ENCODE results near the gene PTCH1. TPM values are rescaled to one million over a fixed set of nuclear protein-coding genes. Genes with fewer than 3 reads are reported as not detected.

The PTCH1 gene
- total and polyA plus RNA-seq, 7 experiments from 2014 or later, result 5.7 to 28.9 (median 21.2) TPM

GRCh38 chr9:95436416-95436815 lies 80.4 kb downstream of the PTCH1 start:
- intact Hi-C loops (cut with micrococcal nuclease), result no loop called here
- Histone ChIP-seq H3K9me3 (ENCODE audit: control insufficient read depth in 2 of 3, low read length in 3 of 3) (no peaks in the 10 kb centered on the region), H3K4me3 (ENCODE audit: low read length) (no peak overlapping the region), H3K27ac (ENCODE audit: low read depth, low read length) (no peak overlapping the region), H3K27me3 (ENCODE audit: control insufficient read depth in 2 of 2, insufficient read depth in 2 of 2, low read length in 2 of 2) (no peaks in the 10 kb centered on the region), H3K36me3 (ENCODE audit: control insufficient read depth in 2 of 3, insufficient read depth in 3 of 3, low read length in 3 of 3) (no peaks in the 10 kb centered on the region), H3K4me1 (ENCODE audit: control insufficient read depth in 2 of 2, insufficient read depth in 2 of 2, low read length in 2 of 2) (no peaks in the 10 kb centered on the region)
- ATAC-seq, result no peak
- CTCF ChIA-PET, result interaction anchor here (0.6 kb wide), 1 partner anchor 23 kb away, joined by 3 read pairs; no protein-coding TSS in a partner anchor
- H3K27me3 Mint-ChIP-seq, result peaks cover 0 to 10% (median 0%) of the 10 kb centered on the region in 5 donors
- H3K27ac Mint-ChIP-seq, result no peak overlapping the region
- H3K4me3 Mint-ChIP-seq, result no peak overlapping the region
- peaks cover 0 to 2% (median 0%) of the 10 kb centered on the region in 11 donors for H3K9me3 Mint-ChIP-seq
- POLR2A ChIA-PET, result no interaction called here
- DNase-seq, result no peak
- no peaks in the 10 kb centered on the region for H3K36me3 Mint-ChIP-seq
- H3K4me1 Mint-ChIP-seq, result peaks cover 3 to 13% (median 11%) of the 10 kb centered on the region in 7 donors

DNA sequence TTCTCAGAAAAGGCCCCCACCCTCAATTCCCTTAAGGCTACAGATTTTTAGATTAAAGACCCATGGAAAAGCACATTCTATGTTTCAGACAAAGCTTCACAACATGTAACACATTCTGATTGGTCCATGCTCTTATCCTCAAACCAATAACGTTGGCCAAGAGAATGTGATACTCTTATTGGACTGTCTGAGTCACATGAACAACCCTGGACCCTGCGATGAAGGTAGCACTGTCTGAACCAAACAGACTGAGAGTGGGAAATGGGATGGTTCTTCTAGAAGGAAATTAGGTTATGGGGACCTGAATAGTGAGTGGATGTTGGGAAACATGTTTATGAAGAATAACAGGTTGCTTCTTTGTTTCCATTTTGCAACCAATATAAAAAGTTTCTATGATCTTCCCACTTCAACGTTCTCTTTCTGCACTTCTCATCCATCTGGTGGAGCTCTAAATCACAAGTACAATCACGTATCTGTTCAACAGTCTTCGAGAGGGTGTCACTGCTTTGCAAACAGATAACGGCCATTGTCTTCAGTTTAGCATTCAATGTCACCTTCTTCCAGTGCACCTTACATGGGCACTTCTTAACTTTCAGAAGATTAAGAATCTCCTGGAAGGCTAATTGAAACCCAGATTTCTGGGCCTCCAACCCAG lies 81.6 kb downstream of the PTCH1 start:
- no peaks in the 10 kb centered on the region for H3K36me3 ChIP-seq (ENCODE audit: control insufficient read depth in 2 of 3, insufficient read depth in 3 of 3, low read length in 3 of 3)
- H3K27ac Mint-ChIP-seq, result no peak overlapping the region
- no peak overlapping the region for H3K4me3 Mint-ChIP-seq
- ATAC-seq, result no peak
- H3K27ac ChIP-seq (ENCODE audit: low read depth, low read length), result no peak overlapping the region
- peaks cover 0 to 2% (median 0%) of the 10 kb centered on the region in 3 experiments for H3K9me3 ChIP-seq (ENCODE audit: control insufficient read depth in 2 of 3, low read length in 3 of 3)
- CTCF ChIA-PET, result no interaction called here
- H3K9me3 Mint-ChIP-seq, result peaks cover 0 to 6% (median 1%) of the 10 kb centered on the region in 11 donors
- POLR2A ChIA-PET, result interaction anchor here (1.0 to 1.1 kb wide), 2 partner anchors 15 to 26 kb away, joined by 3 to 5 read pairs; no protein-coding TSS in a partner anchor
- DNase-seq, result peak in 5 of 9 donors; percentile 3 to 35 (median 22)
- intact Hi-C loops (cut with micrococcal nuclease), result loop anchor here in 1 of 2 donors (1.0 kb wide), 2 partner anchors 626 to 783 kb away; no protein-coding TSS in a partner anchor
- no peaks in the 10 kb centered on the region for H3K4me1 ChIP-seq (ENCODE audit: control insufficient read depth in 2 of 2, insufficient read depth in 2 of 2, low read length in 2 of 2)
- no peaks in the 10 kb centered on the region for H3K36me3 Mint-ChIP-seq
- peaks cover 0 to 8% (median 0%) of the 10 kb centered on the region in 5 donors for H3K27me3 Mint-ChIP-seq
- H3K4me1 Mint-ChIP-seq, result peaks cover 3 to 13% (median 11%) of the 10 kb centered on the region in 7 donors
- H3K27me3 ChIP-seq (ENCODE audit: control insufficient read depth in 2 of 2, insufficient read depth in 2 of 2, low read length in 2 of 2), result no peaks in the 10 kb centered on the region
- no peak overlapping the region for H3K4me3 ChIP-seq (ENCODE audit: low read length)

GRCh38 chr9:95434116-95435073 lies 82.4 kb downstream of the PTCH1 start:
- peaks cover 3 to 13% (median 11%) of the 10 kb centered on the region in 7 donors for H3K4me1 Mint-ChIP-seq
- H3K9me3 Mint-ChIP-seq, result peaks cover 0 to 13% (median 5%) of the 10 kb centered on the region in 11 donors
- POLR2A ChIA-PET, result interaction anchor here (1.0 to 1.1 kb wide), 2 partner anchors 14 to 27 kb away, joined by 3 to 5 read pairs; no protein-coding TSS in a partner anchor
- peaks cover 0 to 3% (median 0%) of the 10 kb centered on the region in 5 donors for H3K36me3 Mint-ChIP-seq
- no peak overlapping the region for H3K4me3 Mint-ChIP-seq
- Histone ChIP-seq H3K27ac (ENCODE audit: low read depth, low read length) (no peak overlapping the region), H3K4me3 (ENCODE audit: low read length) (no peak overlapping the region), H3K36me3 (ENCODE audit: control insufficient read depth in 2 of 3, insufficient read depth in 3 of 3, low read length in 3 of 3) (no peaks in the 10 kb centered on the region), H3K27me3 (ENCODE audit: control insufficient read depth in 2 of 2, insufficient read depth in 2 of 2, low read length in 2 of 2) (no peaks in the 10 kb centered on the region), H3K9me3 (ENCODE audit: control insufficient read depth in 2 of 3, low read length in 3 of 3) (peaks cover 0 to 6% (median 0%) of the 10 kb centered on the region in 3 experiments), H3K4me1 (ENCODE audit: control insufficient read depth in 2 of 2, insufficient read depth in 2 of 2, low read length in 2 of 2) (no peaks in the 10 kb centered on the region)
- no peak for DNase-seq
- peaks cover 0 to 11% (median 0%) of the 10 kb centered on the region in 5 donors for H3K27me3 Mint-ChIP-seq
- intact Hi-C loops (cut with micrococcal nuclease), result loop anchor here in 1 of 2 donors (1.0 kb wide), 2 partner anchors 627 to 784 kb away; no protein-coding TSS in a partner anchor
- CTCF ChIA-PET, result no interaction called here
- peak overlapping the region in 1 of 9 donors; percentile 47 for H3K27ac Mint-ChIP-seq
- ATAC-seq, result no peak

DNA sequence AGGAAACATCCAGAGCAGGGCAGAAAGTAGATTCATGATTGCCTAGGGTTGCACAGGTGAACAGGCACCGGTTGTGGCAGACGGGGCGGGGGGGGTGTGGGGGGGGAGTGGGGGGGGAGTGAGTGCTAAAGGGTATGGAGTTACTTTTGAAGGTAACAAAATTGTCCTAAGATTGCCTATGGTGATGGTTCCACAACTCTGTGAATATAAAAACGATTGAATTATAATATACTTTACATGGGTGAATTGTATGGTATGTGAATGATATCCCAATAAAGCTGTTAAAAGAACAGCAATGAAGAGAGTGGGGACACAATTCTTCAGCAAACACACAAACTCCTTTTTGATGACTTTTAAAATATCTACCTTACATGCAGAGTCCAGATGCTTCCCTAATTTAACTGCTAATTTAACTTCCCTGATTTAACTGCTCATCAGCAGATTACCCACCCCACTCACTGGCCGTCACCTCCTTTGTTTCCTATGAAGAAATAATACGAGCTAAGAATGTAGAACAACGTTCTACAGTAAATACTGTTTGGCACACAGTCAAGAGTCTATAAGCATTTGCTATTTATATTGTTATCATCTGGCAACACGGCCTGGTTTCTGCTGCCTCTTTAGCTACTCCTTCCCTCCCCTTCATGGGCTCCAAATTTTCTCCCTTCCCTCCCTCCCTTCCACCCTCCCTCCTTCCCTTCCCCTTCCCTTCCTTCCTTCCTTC lies 83.5 kb downstream of the PTCH1 start:
- Mint-ChIP-seq H3K4me1 (peaks cover 3 to 13% (median 11%) of the 10 kb centered on the region in 7 donors), H3K36me3 (peaks cover 0 to 3% (median 0%) of the 10 kb centered on the region in 5 donors), H3K4me3 (no peak overlapping the region), H3K9me3 (peaks cover 0 to 16% (median 7%) of the 10 kb centered on the region in 11 donors), H3K27ac (no peak overlapping the region), H3K27me3 (peaks cover 0 to 9% (median 0%) of the 10 kb centered on the region in 5 donors)
- no peaks in the 10 kb centered on the region for H3K36me3 ChIP-seq (ENCODE audit: control insufficient read depth in 2 of 3, insufficient read depth in 3 of 3, low read length in 3 of 3)
- H3K27ac ChIP-seq (ENCODE audit: low read depth, low read length), result no peak overlapping the region
- no peaks in the 10 kb centered on the region for H3K4me1 ChIP-seq (ENCODE audit: control insufficient read depth in 2 of 2, insufficient read depth in 2 of 2, low read length in 2 of 2)
- ATAC-seq, result no peak
- ChIA-PET CTCF (interaction anchor here (0.6 kb wide), 1 partner anchor 10 kb away, joined by 3 read pairs; no protein-coding TSS in a partner anchor), POLR2A (no interaction called here)
- intact Hi-C loops (cut with micrococcal nuclease), result no loop called here
- no peak for DNase-seq
- H3K9me3 ChIP-seq (ENCODE audit: control insufficient read depth in 2 of 3, low read length in 3 of 3), result peaks cover 0 to 6% (median 0%) of the 10 kb centered on the region in 3 experiments
- no peaks in the 10 kb centered on the region for H3K27me3 ChIP-seq (ENCODE audit: control insufficient read depth in 2 of 2, insufficient read depth in 2 of 2, low read length in 2 of 2)
- H3K4me3 ChIP-seq (ENCODE audit: low read length), result no peak overlapping the region

DNA sequence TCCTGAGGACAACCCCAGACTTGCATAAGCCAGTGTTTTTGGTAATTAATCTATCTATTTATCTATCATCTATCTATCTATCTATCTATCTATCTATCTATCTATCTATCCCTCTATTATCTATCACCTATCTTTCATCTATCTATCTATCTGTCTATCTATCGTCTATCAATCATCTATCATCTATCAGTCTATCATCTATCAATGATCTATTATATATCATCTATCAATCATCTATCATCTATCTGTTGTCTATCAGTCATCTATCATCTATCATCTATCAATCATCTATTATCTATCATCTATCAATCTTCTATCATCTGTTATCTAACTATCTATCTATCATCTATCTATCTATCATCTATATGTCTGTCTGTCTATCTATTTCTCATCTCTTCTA lies 85.5 kb downstream of the PTCH1 start:
- H3K9me3 ChIP-seq (ENCODE audit: control insufficient read depth in 2 of 3, low read length in 3 of 3), result peaks cover 0 to 6% (median 0%) of the 10 kb centered on the region in 3 experiments
- POLR2A ChIA-PET, result interaction anchor here (0.6 kb wide), 1 partner anchor 75 kb away, joined by 3 read pairs; no protein-coding TSS in a partner anchor

More for the DNA sequence above, 85.5 kb downstream of the PTCH1 start:
- H3K4me3 ChIP-seq (ENCODE audit: low read length), result no peak overlapping the region
- H3K27ac Mint-ChIP-seq, result no peak overlapping the region
- H3K4me3 Mint-ChIP-seq, result no peak overlapping the region
- no peak overlapping the region for H3K27ac ChIP-seq (ENCODE audit: low read depth, low read length)
- H3K27me3 Mint-ChIP-seq, result peaks cover 0 to 11% (median 0%) of the 10 kb centered on the region in 5 donors
- peaks cover 0 to 3% (median 0%) of the 10 kb centered on the region in 5 donors for H3K36me3 Mint-ChIP-seq
- peaks cover 2 to 15% (median 13%) of the 10 kb centered on the region in 7 donors for H3K4me1 Mint-ChIP-seq
- peaks cover under 1 to 3% of the 10 kb centered on the region in 2 donors for H3K4me1 ChIP-seq (ENCODE audit: control insufficient read depth in 2 of 2, insufficient read depth in 2 of 2, low read length in 2 of 2)
- no peak for ATAC-seq
- peaks cover 0 to 16% (median 7%) of the 10 kb centered on the region in 11 donors for H3K9me3 Mint-ChIP-seq
- H3K27me3 ChIP-seq (ENCODE audit: control insufficient read depth in 2 of 2, insufficient read depth in 2 of 2, low read length in 2 of 2), result no peaks in the 10 kb centered on the region
- no peaks in the 10 kb centered on the region for H3K36me3 ChIP-seq (ENCODE audit: control insufficient read depth in 2 of 3, insufficient read depth in 3 of 3, low read length in 3 of 3)
- CTCF ChIA-PET, result no interaction called here
- intact Hi-C loops (cut with micrococcal nuclease), result no loop called here
- no peak for DNase-seq
